IMR-90 (cell line): ENCODE measurements around the gene CHN2.

ENCODE experiments used
- CEBPB ChIP-seq: IDR thresholded peaks from 2 replicates; pipeline ENCODE4 v1.6.1; 2012; ENCODE audit warnings: low read depth, low read length, improper control_type of control experiment
- POLR2A ChIP-seq: IDR thresholded peaks from 2 replicates; pipeline ENCODE4 v1.6.1; 2012; ENCODE audit warnings: mild to moderate bottlenecking, low read depth, low read length
- RFX5 ChIP-seq: IDR thresholded peaks from 2 replicates; pipeline ENCODE4 v1.8.0; 2012; ENCODE audit warnings: low read depth, mild to moderate bottlenecking, low read length, moderate library complexity
- TF ChIP-seq, protein P1 (sequence below): conservative IDR thresholded peaks from 2 replicates; pipeline ENCODE4 v1.5.1; 2012; ENCODE audit warnings: mild to moderate bottlenecking, low read depth, low read length, improper control_type of control experiment
- TF ChIP-seq, protein P2 (sequence below): fragments of 150-350 bp; IDR thresholded peaks from 2 replicates; pipeline ENCODE4 v1.6.1; 2016; ENCODE audit warnings: low read depth, mild to moderate bottlenecking, low read length, moderate library complexity, borderline replicate concordance

DNA sequence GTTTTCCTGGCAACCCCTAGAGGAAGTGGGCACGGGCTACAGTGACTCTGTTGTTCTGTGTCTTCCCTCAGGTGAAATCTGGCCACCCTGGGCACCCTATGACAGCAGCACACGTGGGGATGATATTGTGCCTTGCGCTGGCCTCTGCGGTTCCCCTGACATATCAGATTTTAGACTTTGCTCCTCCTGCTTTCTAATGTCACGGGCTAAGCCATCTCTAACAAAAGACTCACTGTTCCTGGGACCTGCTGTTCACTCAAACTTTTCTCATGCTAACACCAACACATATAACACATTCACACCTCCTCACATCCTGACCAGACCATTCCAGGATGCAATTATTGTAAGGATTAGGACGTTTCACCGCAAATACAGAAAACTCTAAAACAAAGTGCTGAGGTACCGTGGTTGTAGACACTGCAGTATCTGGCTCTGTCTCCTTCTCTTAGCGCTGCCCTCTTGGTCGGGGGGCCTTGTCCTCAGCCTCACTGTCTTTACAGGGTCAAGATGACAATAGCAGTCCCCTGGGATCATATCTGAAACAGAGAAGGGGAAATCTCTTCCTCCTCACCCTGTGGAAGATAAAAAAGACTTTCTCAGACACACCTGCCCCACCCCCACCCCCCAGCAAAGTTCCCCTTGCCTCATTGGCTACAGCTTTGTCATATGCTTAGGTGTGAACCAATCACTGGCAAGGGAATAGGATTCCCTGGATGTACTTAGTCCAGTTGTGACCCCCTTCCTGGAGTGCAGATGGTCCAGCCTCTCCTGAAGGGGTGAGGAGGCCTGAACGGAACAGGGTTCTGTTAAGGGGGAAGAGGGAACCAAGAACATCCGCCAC is 14.1 kb downstream of the CHN2 start:
- TF ChIP-seq RFX5, result no peak
- TF ChIP-seq, protein P1, sequence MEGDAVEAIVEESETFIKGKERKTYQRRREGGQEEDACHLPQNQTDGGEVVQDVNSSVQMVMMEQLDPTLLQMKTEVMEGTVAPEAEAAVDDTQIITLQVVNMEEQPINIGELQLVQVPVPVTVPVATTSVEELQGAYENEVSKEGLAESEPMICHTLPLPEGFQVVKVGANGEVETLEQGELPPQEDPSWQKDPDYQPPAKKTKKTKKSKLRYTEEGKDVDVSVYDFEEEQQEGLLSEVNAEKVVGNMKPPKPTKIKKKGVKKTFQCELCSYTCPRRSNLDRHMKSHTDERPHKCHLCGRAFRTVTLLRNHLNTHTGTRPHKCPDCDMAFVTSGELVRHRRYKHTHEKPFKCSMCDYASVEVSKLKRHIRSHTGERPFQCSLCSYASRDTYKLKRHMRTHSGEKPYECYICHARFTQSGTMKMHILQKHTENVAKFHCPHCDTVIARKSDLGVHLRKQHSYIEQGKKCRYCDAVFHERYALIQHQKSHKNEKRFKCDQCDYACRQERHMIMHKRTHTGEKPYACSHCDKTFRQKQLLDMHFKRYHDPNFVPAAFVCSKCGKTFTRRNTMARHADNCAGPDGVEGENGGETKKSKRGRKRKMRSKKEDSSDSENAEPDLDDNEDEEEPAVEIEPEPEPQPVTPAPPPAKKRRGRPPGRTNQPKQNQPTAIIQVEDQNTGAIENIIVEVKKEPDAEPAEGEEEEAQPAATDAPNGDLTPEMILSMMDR, result no peak
- TF ChIP-seq POLR2A, result no peak
- TF ChIP-seq, protein P2, sequence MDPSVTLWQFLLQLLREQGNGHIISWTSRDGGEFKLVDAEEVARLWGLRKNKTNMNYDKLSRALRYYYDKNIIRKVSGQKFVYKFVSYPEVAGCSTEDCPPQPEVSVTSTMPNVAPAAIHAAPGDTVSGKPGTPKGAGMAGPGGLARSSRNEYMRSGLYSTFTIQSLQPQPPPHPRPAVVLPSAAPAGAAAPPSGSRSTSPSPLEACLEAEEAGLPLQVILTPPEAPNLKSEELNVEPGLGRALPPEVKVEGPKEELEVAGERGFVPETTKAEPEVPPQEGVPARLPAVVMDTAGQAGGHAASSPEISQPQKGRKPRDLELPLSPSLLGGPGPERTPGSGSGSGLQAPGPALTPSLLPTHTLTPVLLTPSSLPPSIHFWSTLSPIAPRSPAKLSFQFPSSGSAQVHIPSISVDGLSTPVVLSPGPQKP, result no peak
- no peak for TF ChIP-seq CEBPB
